GM19193 (cell line): Measurements from ENCODE around the gene ASCC1.

Experiments
- POLR2A ChIP-seq: IDR thresholded peaks from 4 replicates; pipeline ENCODE4 v1.6.1; 2011; ENCODE audit not compliant: insufficient read depth, insufficient read length; ENCODE audit errors: extremely low read depth

Gene ASCC1

GRCh38 chr10:72056932-72057751 lies 158.9 kb downstream of the ASCC1 start:
- TF ChIP-seq POLR2A = no peak

GRCh38 chr10:72056113-72056512 lies 160.0 kb downstream of the ASCC1 start:
- no peak for TF ChIP-seq POLR2A

GRCh38 chr10:72053690-72054089 lies 162.4 kb downstream of the ASCC1 start:
- no peak for TF ChIP-seq POLR2A

GRCh38 chr10:72050873-72051272 lies 165.2 kb downstream of the ASCC1 start:
- TF ChIP-seq POLR2A = no peak

- no peak for TF ChIP-seq POLR2A
Observed at GRCh38 chr10:72049969-72050781, 165.9 kb downstream of the ASCC1 start.

GRCh38 chr10:72049472-72049871 lies 166.6 kb downstream of the ASCC1 start:
- TF ChIP-seq POLR2A = no peak

GRCh38 chr10:72048450-72049124 lies 167.5 kb downstream of the ASCC1 start:
- no peak for TF ChIP-seq POLR2A
